22Rv1 (cell line): Measurements from ENCODE around the gene ABRAXAS1.

Source experiments
- ZFX ChIP-seq: fragments of 450-650 bp; IDR thresholded peaks from 2 replicates; pipeline ENCODE4 v1.6.1; 2017; ENCODE audit warnings: antibody characterized with exemption, borderline replicate concordance
- TF ChIP-seq, protein P1 (sequence below): fragments of 450-650 bp; IDR thresholded peaks from 2 replicates; pipeline ENCODE4 v1.5.1; 2017; ENCODE audit warnings: mild to moderate bottlenecking

DNA sequence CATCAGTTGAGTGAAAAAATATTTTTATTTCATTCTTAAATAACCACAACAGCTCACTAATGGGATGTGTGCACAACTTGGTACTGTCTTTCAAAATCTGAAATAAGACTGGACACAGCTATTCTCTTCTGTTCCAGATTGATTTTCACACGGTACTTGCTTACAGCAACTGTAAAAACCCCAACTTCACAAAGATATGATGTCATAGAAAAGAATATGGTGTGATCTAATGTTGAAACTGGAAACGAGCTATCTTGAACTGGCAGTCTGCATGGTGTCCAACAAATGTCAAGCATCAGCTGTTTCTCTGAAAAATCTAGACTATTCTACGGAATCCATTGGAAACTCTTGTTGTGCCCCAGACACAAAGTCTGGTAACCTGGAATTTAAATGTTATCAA, 44.0 kb downstream of the ABRAXAS1 start:
- TF ChIP-seq, protein P1, sequence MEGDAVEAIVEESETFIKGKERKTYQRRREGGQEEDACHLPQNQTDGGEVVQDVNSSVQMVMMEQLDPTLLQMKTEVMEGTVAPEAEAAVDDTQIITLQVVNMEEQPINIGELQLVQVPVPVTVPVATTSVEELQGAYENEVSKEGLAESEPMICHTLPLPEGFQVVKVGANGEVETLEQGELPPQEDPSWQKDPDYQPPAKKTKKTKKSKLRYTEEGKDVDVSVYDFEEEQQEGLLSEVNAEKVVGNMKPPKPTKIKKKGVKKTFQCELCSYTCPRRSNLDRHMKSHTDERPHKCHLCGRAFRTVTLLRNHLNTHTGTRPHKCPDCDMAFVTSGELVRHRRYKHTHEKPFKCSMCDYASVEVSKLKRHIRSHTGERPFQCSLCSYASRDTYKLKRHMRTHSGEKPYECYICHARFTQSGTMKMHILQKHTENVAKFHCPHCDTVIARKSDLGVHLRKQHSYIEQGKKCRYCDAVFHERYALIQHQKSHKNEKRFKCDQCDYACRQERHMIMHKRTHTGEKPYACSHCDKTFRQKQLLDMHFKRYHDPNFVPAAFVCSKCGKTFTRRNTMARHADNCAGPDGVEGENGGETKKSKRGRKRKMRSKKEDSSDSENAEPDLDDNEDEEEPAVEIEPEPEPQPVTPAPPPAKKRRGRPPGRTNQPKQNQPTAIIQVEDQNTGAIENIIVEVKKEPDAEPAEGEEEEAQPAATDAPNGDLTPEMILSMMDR = no peak
- TF ChIP-seq ZFX = no peak
